Measurements from ENCODE around the gene CD63. TPM values are rescaled to one million over a fixed set of nuclear protein-coding genes. Genes with fewer than 3 reads are reported as not detected.

CD63 gene
- total and polyA plus RNA-seq, 8 donors, result 71.2 to 1,329 (median 464) TPM

DNA sequence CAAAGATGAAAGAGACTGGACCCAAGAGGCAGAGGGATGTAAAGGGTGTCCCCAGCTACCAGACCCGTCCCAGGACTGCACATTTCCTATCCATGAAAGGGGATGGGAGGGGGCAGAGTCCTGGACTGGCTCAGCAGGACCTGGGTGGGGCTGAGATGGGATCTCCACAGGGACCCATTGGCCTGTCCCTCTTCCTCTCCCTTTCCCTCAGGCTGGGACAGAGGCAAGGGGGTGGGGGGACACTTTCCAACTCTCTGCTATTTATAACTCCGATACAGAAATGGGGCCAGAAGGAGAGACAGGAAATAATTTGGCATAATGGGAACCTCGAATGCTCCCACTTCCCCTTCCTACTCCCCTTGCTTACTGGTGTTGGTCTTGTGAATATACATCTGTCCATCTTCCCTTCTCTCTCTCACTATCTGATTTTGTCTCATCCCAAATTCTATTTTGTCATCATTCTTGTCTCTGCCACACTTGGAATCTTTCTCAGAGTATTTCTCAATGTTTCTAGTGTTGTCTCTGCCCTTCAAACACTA is 20.0 kb downstream of the CD63 start:
- H3K4me3 ChIP-seq, result peak overlapping the region; percentile 68 to 79 (median 73)
- H3K9me3 ChIP-seq, result no peaks in the 10 kb centered on the region
- WGBS, 5 donors, result 8 to 25% (median 23%) methylated on average over 3 of the region's 3 CpGs
- H3K27me3 ChIP-seq, result peaks cover 0 to 34% (median 0%) of the 10 kb centered on the region in 3 donors
- H3K27ac ChIP-seq, result peak overlapping the region in 4 of 5 donors; percentile 75 to 89 (median 82)
- H3K4me1 ChIP-seq, result peaks cover 22 to 52% (median 36%) of the 10 kb centered on the region in 4 donors
- no peaks in the 10 kb centered on the region for H3K36me3 ChIP-seq
- intact Hi-C loops (cut with DNase I; ENCODE audit: low total_unique reads), result no loop called here
- TF ChIP-seq POLR2AphosphoS5 (IDR thresholded peaks at IDR 0.05), result no peak
- TF ChIP-seq, protein P1, sequence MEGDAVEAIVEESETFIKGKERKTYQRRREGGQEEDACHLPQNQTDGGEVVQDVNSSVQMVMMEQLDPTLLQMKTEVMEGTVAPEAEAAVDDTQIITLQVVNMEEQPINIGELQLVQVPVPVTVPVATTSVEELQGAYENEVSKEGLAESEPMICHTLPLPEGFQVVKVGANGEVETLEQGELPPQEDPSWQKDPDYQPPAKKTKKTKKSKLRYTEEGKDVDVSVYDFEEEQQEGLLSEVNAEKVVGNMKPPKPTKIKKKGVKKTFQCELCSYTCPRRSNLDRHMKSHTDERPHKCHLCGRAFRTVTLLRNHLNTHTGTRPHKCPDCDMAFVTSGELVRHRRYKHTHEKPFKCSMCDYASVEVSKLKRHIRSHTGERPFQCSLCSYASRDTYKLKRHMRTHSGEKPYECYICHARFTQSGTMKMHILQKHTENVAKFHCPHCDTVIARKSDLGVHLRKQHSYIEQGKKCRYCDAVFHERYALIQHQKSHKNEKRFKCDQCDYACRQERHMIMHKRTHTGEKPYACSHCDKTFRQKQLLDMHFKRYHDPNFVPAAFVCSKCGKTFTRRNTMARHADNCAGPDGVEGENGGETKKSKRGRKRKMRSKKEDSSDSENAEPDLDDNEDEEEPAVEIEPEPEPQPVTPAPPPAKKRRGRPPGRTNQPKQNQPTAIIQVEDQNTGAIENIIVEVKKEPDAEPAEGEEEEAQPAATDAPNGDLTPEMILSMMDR (IDR thresholded peaks at IDR 0.05), result no peak
- TF ChIP-seq EP300 (IDR thresholded peaks at IDR 0.05), result no peak
- TF ChIP-seq POLR2A (IDR thresholded peaks at IDR 0.05), result no peak
- peak in 1 of 2 donors; percentile 38 for DNase-seq

DNA sequence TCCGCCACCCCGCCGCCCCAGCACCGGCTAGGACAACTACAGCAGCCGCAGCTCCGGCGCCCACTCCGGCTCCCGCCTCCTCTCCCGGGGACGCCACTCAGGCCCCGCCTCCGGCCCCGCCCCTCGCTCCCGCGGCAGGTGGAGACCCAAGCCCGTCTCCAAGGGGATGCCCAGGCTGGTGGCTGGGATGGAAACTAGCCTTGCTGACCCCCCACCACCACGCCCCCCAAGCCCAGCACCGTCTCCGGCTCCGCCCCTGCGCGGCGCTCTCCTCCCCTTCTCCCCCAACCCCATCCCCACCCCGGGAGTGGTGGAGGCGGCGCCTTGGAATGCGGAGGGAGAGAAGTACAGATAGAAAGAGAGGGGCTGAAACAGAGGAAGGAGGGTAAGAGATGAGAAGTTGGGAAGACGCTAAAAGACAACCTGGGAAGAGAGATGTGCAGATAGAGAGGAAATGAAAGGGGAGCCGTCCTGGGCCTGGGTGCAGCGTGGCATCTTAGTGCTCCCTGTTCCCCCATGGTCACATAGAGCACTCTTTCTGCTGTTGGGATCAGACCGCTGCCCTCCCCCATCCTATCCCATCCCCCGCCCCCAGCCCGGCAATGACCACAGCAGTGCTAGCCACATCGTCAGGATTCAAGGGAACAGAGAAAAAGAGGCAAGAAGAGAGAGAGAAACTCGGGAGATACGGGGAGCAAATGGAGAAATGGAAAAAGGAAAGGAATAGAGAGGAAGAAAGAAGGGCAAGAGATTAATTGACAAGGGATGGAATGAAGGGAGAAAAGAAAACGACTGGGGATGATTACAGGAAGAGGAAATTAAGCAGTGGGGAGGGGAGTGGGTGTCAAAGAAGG is 20.7 kb downstream of the CD63 start, which contains the start of gene ITGA7:
TSS of gene ITGA7 (minus strand) at position 64 of the 854 bp plus-strand sequence. CDS start 222 bp downstream, outside the sequence.
- peaks cover 0 to 34% (median 0%) of the 10 kb centered on the region in 3 donors for H3K27me3 ChIP-seq
- 0 to 2% (median 0%) methylated on average over 30 to 39 of the region's 39 CpGs for WGBS, 5 donors
- peak within 1 kb of the TSS in 4 of 5 donors; percentile 75 to 89 (median 82) for H3K27ac ChIP-seq
- peaks cover 22 to 56% (median 38%) of the 10 kb centered on the region in 4 donors for H3K4me1 ChIP-seq
- no peaks in the 10 kb centered on the region for H3K36me3 ChIP-seq
- DNase-seq, result peak; percentile 74 to 87
- H3K4me3 ChIP-seq, result peak within 1 kb of the TSS; percentile 68 to 79 (median 73)
- TF ChIP-seq EP300 (IDR thresholded peaks at IDR 0.05) (no peak), POLR2A (IDR thresholded peaks at IDR 0.05) (no peak), POLR2AphosphoS5 (IDR thresholded peaks at IDR 0.05) (peak in 1 of 3 donors; percentile 52)
- TF ChIP-seq, protein P1 (IDR thresholded peaks at IDR 0.05), result no peak
- intact Hi-C loops (cut with DNase I; ENCODE audit: low total_unique reads), result no loop called here
- H3K9me3 ChIP-seq, result no peaks in the 10 kb centered on the region

DNA sequence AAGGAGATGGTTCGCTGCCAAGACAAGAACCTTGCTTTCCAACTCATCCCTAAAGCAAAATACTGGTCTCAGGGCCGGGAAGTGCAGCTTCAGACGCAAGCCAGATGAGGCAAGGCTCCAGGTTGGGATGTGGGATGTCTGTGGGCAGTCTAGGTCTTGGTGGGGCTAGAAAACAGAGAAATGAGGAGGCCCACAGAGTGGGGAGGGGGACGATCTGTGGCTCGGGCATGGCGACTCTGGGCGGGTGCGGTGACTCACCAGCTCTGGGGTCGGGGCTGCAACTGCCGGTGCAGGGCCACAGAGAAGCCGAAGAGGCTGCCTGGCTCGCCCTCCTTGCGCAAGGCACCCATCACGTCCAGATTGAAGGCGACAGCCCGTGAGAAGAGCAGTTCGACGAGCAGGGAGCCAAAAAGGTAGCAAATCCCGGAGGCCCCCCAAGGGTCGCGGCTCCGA is 21.6 kb downstream of the CD63 start:
- Histone ChIP-seq H3K4me1 (peaks cover 22 to 60% (median 36%) of the 10 kb centered on the region in 4 donors), H3K27ac (peak overlapping the region in 4 of 5 donors; percentile 75 to 89 (median 82)), H3K27me3 (peaks cover 0 to 34% (median 0%) of the 10 kb centered on the region in 3 donors), H3K4me3 (peak overlapping the region; percentile 68 to 79 (median 73)), H3K9me3 (no peaks in the 10 kb centered on the region), H3K36me3 (no peaks in the 10 kb centered on the region)
- DNase-seq, result peak in 1 of 2 donors; percentile 50
- intact Hi-C loops (cut with DNase I; ENCODE audit: low total_unique reads), result no loop called here
- TF ChIP-seq, protein P1 (IDR thresholded peaks at IDR 0.05), result no peak
- TF ChIP-seq POLR2A (IDR thresholded peaks at IDR 0.05), result no peak
- no peak for TF ChIP-seq POLR2AphosphoS5 (IDR thresholded peaks at IDR 0.05)
- TF ChIP-seq EP300 (IDR thresholded peaks at IDR 0.05), result no peak
- 4 to 11% (median 7%) methylated on average over 17 to 22 of the region's 22 CpGs for WGBS, 5 donors

DNA sequence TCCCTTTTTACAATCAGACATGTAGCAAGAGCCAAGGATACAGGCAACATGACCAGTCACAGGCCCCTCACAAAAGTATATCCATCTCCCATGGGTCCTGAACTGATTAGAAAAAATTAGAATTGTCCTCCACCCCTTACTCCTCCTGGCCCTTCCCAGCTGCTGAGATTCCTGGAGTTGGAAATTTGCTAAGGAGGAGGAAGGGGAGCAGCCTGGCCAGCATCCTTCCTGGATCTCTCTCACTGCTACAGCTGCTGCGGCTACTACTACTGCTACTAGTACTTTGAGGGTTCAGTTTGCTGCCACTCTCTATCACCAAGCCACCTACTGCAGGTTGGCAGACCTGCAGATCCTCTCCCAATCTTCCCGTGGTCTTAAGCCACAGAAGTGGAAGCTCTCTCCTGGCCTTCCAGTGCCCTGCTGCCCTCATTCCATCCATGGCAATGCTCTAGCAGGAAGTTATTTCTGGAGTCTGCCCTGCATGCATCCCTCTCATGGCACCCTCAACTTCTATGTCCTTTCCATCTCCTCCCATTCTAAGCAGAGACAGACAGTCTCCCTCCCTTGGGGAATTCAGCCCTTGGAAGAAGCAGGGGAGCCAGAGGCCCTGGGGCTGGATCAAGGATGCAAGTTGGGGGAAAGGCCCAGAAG is 22.1 kb downstream of the CD63 start:
- 64 to 84% (median 75%) methylated on average over 2 of the region's 2 CpGs for WGBS, 5 donors
- Histone ChIP-seq H3K9me3 (no peaks in the 10 kb centered on the region), H3K4me1 (peaks cover 22 to 56% (median 37%) of the 10 kb centered on the region in 4 donors), H3K27me3 (peaks cover 0 to 34% (median 0%) of the 10 kb centered on the region in 3 donors), H3K36me3 (no peaks in the 10 kb centered on the region), H3K27ac (peak overlapping the region in 4 of 5 donors; percentile 75 to 89 (median 82)), H3K4me3 (peak overlapping the region; percentile 68 to 79 (median 73))
- TF ChIP-seq, protein P1 (IDR thresholded peaks at IDR 0.05), result no peak
- no peak for TF ChIP-seq EP300 (IDR thresholded peaks at IDR 0.05)
- DNase-seq, result peak in 1 of 2 donors; percentile 26
- intact Hi-C loops (cut with DNase I; ENCODE audit: low total_unique reads), result no loop called here

All from stomach (tissue), 9 donors.